SH-SY5Y (cell line): ENCODE results near the gene EPB41L1.

Experiments used
- GATA2 ChIP-seq: IDR thresholded peaks from 2 replicates; pipeline ENCODE4 v1.6.1; 2011; ENCODE audit warnings: mild to moderate bottlenecking, low read depth, low read length
- GATA3 ChIP-seq: IDR thresholded peaks from 2 replicates; pipeline ENCODE4 v1.6.1; 2011; ENCODE audit warnings: low read depth, mild to moderate bottlenecking, low read length, moderate library complexity

DNA sequence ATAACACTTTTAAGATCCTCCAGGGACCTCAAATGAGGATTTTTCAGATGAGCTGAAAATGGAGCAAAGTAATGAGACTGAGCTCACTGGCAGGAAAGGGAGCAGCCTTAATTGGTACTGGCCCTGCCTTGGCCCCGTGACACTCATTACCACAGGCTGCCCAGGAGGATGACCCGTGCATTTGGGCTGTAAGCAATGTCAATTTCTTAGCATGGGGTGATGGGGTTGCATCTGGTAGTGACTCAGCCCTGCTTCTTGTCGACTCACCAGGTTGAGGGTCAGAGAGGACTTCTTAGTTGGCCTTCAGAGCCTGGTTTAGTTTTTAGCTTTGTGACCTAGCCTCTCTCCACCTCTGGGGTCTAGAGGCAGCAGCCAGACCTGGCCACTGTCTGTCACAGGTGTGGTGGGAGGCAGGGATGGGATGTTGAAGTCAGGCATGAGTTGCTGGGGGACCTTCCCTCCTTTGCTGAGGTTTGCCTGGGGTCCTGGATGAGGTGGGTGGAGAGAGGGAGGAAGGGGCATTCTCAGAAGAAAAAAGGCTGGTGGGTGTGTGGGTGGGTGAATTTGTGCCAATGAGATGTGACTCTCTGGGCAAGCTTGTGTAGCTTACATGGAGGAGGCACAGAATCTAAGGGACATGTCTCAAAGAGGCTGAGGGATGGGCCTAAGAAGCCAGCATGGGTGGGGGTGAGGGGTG, 25.9 kb upstream of the EPB41L1 start:
- TF ChIP-seq GATA2 (no peak), GATA3 (no peak)
